Measurements from ENCODE around the gene KCNJ3. TPM values are rescaled to one million over a fixed set of nuclear protein-coding genes. Genes with fewer than 3 reads are reported as not detected.

KCNJ3 gene, protein sequence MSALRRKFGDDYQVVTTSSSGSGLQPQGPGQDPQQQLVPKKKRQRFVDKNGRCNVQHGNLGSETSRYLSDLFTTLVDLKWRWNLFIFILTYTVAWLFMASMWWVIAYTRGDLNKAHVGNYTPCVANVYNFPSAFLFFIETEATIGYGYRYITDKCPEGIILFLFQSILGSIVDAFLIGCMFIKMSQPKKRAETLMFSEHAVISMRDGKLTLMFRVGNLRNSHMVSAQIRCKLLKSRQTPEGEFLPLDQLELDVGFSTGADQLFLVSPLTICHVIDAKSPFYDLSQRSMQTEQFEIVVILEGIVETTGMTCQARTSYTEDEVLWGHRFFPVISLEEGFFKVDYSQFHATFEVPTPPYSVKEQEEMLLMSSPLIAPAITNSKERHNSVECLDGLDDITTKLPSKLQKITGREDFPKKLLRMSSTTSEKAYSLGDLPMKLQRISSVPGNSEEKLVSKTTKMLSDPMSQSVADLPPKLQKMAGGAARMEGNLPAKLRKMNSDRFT
- total RNA-seq (ENCODE audit: low replicate concordance) = 0.26 and 0.77 TPM in 2 replicates

GRCh38 chr2:154698296-154698720 lies at the start of gene KCNJ3:
KCNJ3 (plus strand) TSS chr2:154698695; CDS start chr2:154698776, 81 bp downstream.
- Mint-ChIP-seq H3K27ac (no peak within 1 kb of the TSS), H3K27me3 (ENCODE audit: insufficient read depth, low read depth) (peaks cover 29% of the 10 kb centered on the region), H3K36me3 (no peaks in the 10 kb centered on the region), H3K9me3 (no peaks in the 10 kb centered on the region), H3K4me3 (peak within 1 kb of the TSS; percentile 90), H3K4me1 (peaks cover 13% of the 10 kb centered on the region)
- H3K79me2 ChIP-seq (ENCODE audit: low read depth) = no peaks in the 10 kb centered on the region
- H3K36me3 ChIP-seq = no peaks in the 10 kb centered on the region
- H3K4me2 ChIP-seq = peak within 1 kb of the TSS; percentile 78
- H3K27ac ChIP-seq = no peak within 1 kb of the TSS
- no peaks in the 10 kb centered on the region for H4K20me1 ChIP-seq (ENCODE audit: low read depth)
- DNase-seq (ENCODE audit: low spot score) = no peak
- peak within 1 kb of the TSS; percentile 52 for H3K4me3 ChIP-seq
- H3K27me3 ChIP-seq = peaks cover 45% of the 10 kb centered on the region
- TF ChIP-seq EZH2 (IDR thresholded peaks at IDR 0.05) (no peak), EZH2phosphoT487 (IDR thresholded peaks at IDR 0.05) (no peak), CTCF (IDR thresholded peaks at IDR 0.05) (no peak)
- H3K9ac ChIP-seq = no peak within 1 kb of the TSS
- H3F3A ChIP-seq (ENCODE audit: low read depth) = no peaks in the 10 kb centered on the region
- H3K9me3 ChIP-seq (ENCODE audit: low read depth) = no peaks in the 10 kb centered on the region
- H2AFZ ChIP-seq (replicated peaks) = peak within 1 kb of the TSS; percentile 99
- H3K4me1 ChIP-seq = peaks cover 4% of the 10 kb centered on the region

- no peaks in the 10 kb centered on the region for H3K27me3 Mint-ChIP-seq (ENCODE audit: insufficient read depth, low read depth)
- TF ChIP-seq EZH2 (IDR thresholded peaks at IDR 0.05) = no peak
- TF ChIP-seq EZH2phosphoT487 (IDR thresholded peaks at IDR 0.05) = no peak
- no peak for TF ChIP-seq CTCF (IDR thresholded peaks at IDR 0.05)
- H3K9me3 ChIP-seq (ENCODE audit: low read depth) = no peaks in the 10 kb centered on the region
- H3K4me1 ChIP-seq = peaks cover 3% of the 10 kb centered on the region
- no peaks in the 10 kb centered on the region for H3K27me3 ChIP-seq
- peaks cover 2% of the 10 kb centered on the region for H3K4me1 Mint-ChIP-seq
- no peak overlapping the region for H2AFZ ChIP-seq (replicated peaks)
- H3K27ac ChIP-seq = no peak overlapping the region
- H3K4me3 ChIP-seq = no peak overlapping the region
- H3K36me3 Mint-ChIP-seq = no peaks in the 10 kb centered on the region
- no peaks in the 10 kb centered on the region for H4K20me1 ChIP-seq (ENCODE audit: low read depth)
- H3K36me3 ChIP-seq = no peaks in the 10 kb centered on the region
- no peaks in the 10 kb centered on the region for H3F3A ChIP-seq (ENCODE audit: low read depth)
- H3K27ac Mint-ChIP-seq = no peak overlapping the region
- no peak overlapping the region for H3K4me2 ChIP-seq
- no peaks in the 10 kb centered on the region for H3K79me2 ChIP-seq (ENCODE audit: low read depth)
- no peaks in the 10 kb centered on the region for H3K9me3 Mint-ChIP-seq
- no peak for DNase-seq (ENCODE audit: low spot score)
- no peak overlapping the region for H3K9ac ChIP-seq
- no peak overlapping the region for H3K4me3 Mint-ChIP-seq
Observed at GRCh38 chr2:154655499-154655898, 43.0 kb upstream of the KCNJ3 start.

GRCh38 chr2:154658854-154659253 lies 39.6 kb upstream of the KCNJ3 start:
- H3K9ac ChIP-seq = no peak overlapping the region
- DNase-seq (ENCODE audit: low spot score) = no peak
- H3K36me3 Mint-ChIP-seq = no peaks in the 10 kb centered on the region
- no peak for TF ChIP-seq EZH2phosphoT487 (IDR thresholded peaks at IDR 0.05)
- TF ChIP-seq EZH2 (IDR thresholded peaks at IDR 0.05) = no peak
- no peak for TF ChIP-seq CTCF (IDR thresholded peaks at IDR 0.05)
- H3K79me2 ChIP-seq (ENCODE audit: low read depth) = no peaks in the 10 kb centered on the region
- H3K4me3 Mint-ChIP-seq = no peak overlapping the region
- no peaks in the 10 kb centered on the region for H3K9me3 Mint-ChIP-seq
- no peaks in the 10 kb centered on the region for H3K27me3 Mint-ChIP-seq (ENCODE audit: insufficient read depth, low read depth)
- H3F3A ChIP-seq (ENCODE audit: low read depth) = no peaks in the 10 kb centered on the region
- H3K4me1 Mint-ChIP-seq = peaks cover 2% of the 10 kb centered on the region
- no peak overlapping the region for H3K27ac ChIP-seq
- H3K4me2 ChIP-seq = no peak overlapping the region
- H2AFZ ChIP-seq (replicated peaks) = no peak overlapping the region
- no peaks in the 10 kb centered on the region for H3K36me3 ChIP-seq
- no peak overlapping the region for H3K4me3 ChIP-seq
- no peaks in the 10 kb centered on the region for H4K20me1 ChIP-seq (ENCODE audit: low read depth)
- peaks cover 3% of the 10 kb centered on the region for H3K4me1 ChIP-seq
- no peaks in the 10 kb centered on the region for H3K27me3 ChIP-seq
- H3K27ac Mint-ChIP-seq = no peak overlapping the region
- no peaks in the 10 kb centered on the region for H3K9me3 ChIP-seq (ENCODE audit: low read depth)

Data from neural progenitor cell (in vitro differentiated cells).